ENCODE results near the gene NUDT17.
"Not testable (repeated sequence)": the region's sequence is repeated elsewhere in the genome, so short reads cannot be mapped to it uniquely, and the experiment has no call there.

The NUDT17 gene

GRCh38 chr1:145845514-145846161, at the start of gene NUDT17:
TSS of gene NUDT17 (plus strand) at chr1:145845630. CDS start at chr1:145845641, 11 bp downstream.
- in situ Hi-C loops (cut with MboI; ENCODE audit: low sequenced_read_pairs): no loop called here

GRCh38 chr1:145796753-145797152, 48.7 kb upstream of the NUDT17 start:
- in situ Hi-C loops (cut with MboI; ENCODE audit: low sequenced_read_pairs): no loop called here

- in situ Hi-C loops (cut with MboI; ENCODE audit: low sequenced_read_pairs): no loop called here
These were observed 45.6 kb upstream of the NUDT17 start for GRCh38 chr1:145799806-145800205.

GRCh38 chr1:145804235-145805045, 41.0 kb upstream of the NUDT17 start:
- in situ Hi-C loops (cut with MboI; ENCODE audit: low sequenced_read_pairs): no loop called here

GRCh38 chr1:145805057-145805456, 40.4 kb upstream of the NUDT17 start:
- in situ Hi-C loops (cut with MboI; ENCODE audit: low sequenced_read_pairs): no loop called here

GRCh38 chr1:145806408-145806807, 39.0 kb upstream of the NUDT17 start:
- in situ Hi-C loops (cut with MboI; ENCODE audit: low sequenced_read_pairs): no loop called here

GRCh38 chr1:145806844-145807243, 38.6 kb upstream of the NUDT17 start:
- in situ Hi-C loops (cut with MboI; ENCODE audit: low sequenced_read_pairs): no loop called here

GRCh38 chr1:145812977-145813810, 32.2 kb upstream of the NUDT17 start:
- in situ Hi-C loops (cut with MboI; ENCODE audit: low sequenced_read_pairs): not testable (repeated sequence)

GRCh38 chr1:145818095-145818494, 27.3 kb upstream of the NUDT17 start:
- in situ Hi-C loops (cut with MboI; ENCODE audit: low sequenced_read_pairs): not testable (repeated sequence)

- in situ Hi-C loops (cut with MboI; ENCODE audit: low sequenced_read_pairs): not testable (repeated sequence)
These were observed 22.6 kb upstream of the NUDT17 start for GRCh38 chr1:145822779-145823331.

GRCh38 chr1:145823565-145824498, 21.6 kb upstream of the NUDT17 start, which contains the start of the genes POLR3C and RNF115:
TSS of gene POLR3C (plus strand) at chr1:145824200. CDS start at chr1:145825777, 1,577 bp downstream.
TSS of gene RNF115 (minus strand) at chr1:145824095. CDS start at chr1:145823873, 222 bp downstream.
- in situ Hi-C loops (cut with MboI; ENCODE audit: low sequenced_read_pairs): no loop called here

- in situ Hi-C loops (cut with MboI; ENCODE audit: low sequenced_read_pairs): no loop called here
These were observed 21.0 kb upstream of the NUDT17 start for GRCh38 chr1:145824499-145824842.

- in situ Hi-C loops (cut with MboI; ENCODE audit: low sequenced_read_pairs): no loop called here
These were observed 19.4 kb upstream of the NUDT17 start for GRCh38 chr1:145826030-145826429.

GRCh38 chr1:145827966-145828365, 17.5 kb upstream of the NUDT17 start:
- in situ Hi-C loops (cut with MboI; ENCODE audit: low sequenced_read_pairs): no loop called here

- in situ Hi-C loops (cut with MboI; ENCODE audit: low sequenced_read_pairs): no loop called here
These were observed 16.9 kb upstream of the NUDT17 start for GRCh38 chr1:145828367-145829026.

GRCh38 chr1:145830810-145831209, 14.6 kb upstream of the NUDT17 start:
- in situ Hi-C loops (cut with MboI; ENCODE audit: low sequenced_read_pairs): not testable (repeated sequence)

GRCh38 chr1:145837656-145838055, 7.8 kb upstream of the NUDT17 start:
- in situ Hi-C loops (cut with MboI; ENCODE audit: low sequenced_read_pairs): no loop called here

- in situ Hi-C loops (cut with MboI; ENCODE audit: low sequenced_read_pairs): no loop called here
These were observed 2.4 kb upstream of the NUDT17 start for GRCh38 chr1:145843031-145843430.

GRCh38 chr1:145845144-145845513, 301 bp upstream of the NUDT17 start:
- in situ Hi-C loops (cut with MboI; ENCODE audit: low sequenced_read_pairs): no loop called here
